Stimulated activated effector memory CD8-positive, alpha-beta T cell treated with anti-CD3 and anti-CD28 coated beads, Interleukin-12 subunit alpha, Interleukin-12 subunit beta, amount 100 ng/mL, for 72 hours (primary cell): ENCODE results near the gene ADORA2A.
A peak's percentile ranks its signal among the peaks of the same experiment; 100 is the strongest.

ENCODE experiments used
- ATAC-seq: fragments of 150-1000 bp; cut with Tn5 transposase; 2 replicates; pipeline ENCODE4 v1.10.0; 2021
- DNase-seq, 2 donors: peaks; one replicate each; pipeline ENCODE4 v3.0.0; 2021 to 2022; ENCODE audit warnings: low spot score in 2 of 2
- H3K27ac Mint-ChIP-seq: one replicate; pipeline ENCODE4 v1.8.0; 2022; ENCODE audit warnings: mild to moderate bottlenecking, mixed read lengths
- H3K36me3 Mint-ChIP-seq: one replicate; pipeline ENCODE4 v1.8.0; 2022; ENCODE audit warnings: mild to moderate bottlenecking, mixed read lengths
- H3K4me1 Mint-ChIP-seq: one replicate; pipeline ENCODE4 v1.8.0; 2022; ENCODE audit warnings: mixed read lengths
- H3K4me3 Mint-ChIP-seq: one replicate; pipeline ENCODE4 v1.8.0; 2022; ENCODE audit warnings: mild to moderate bottlenecking, mixed read lengths
- H3K9me3 Mint-ChIP-seq: one replicate; pipeline ENCODE4 v1.8.0; 2022; ENCODE audit warnings: mixed read lengths

ADORA2A gene

DNA sequence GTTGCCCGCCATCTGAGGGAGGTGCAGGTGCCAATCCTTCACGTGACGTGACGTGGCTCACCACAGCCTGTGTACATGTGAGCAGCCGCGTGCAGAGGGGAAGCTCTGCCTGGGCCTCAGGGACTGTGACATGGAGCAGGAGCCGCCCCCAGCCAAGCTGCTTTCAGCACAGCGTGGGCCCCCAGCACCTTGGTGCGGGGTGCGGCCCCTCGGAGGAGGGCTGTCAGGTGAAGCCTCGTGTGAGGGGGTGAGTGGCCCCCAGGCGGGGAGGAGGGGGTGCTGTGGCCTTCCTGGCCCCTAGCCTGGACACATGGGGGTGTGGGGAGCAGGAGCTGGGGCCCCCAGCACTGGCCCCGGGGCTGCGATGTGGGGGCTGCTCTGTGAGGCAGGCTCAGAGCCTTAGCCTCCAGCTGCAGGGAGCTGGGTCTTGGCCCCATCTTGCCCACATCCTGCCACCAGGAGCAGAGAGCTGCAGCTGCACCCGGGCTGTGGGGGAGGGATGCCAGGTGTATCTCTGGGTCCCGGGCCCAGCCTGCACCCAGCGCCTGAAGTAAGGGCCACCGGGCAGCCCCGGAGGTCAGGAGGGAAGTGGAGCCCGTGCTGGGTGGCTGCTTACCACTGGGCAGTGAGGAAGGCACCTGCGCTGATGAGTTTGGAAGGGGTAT lies at the start of gene ADORA2A:
ADORA2A (plus strand) TSS at position 100 of the 665 bp plus-strand sequence. CDS start 5,806 bp downstream, outside the sequence.
- H3K9me3 Mint-ChIP-seq = no peaks in the 10 kb centered on the region
- H3K4me3 Mint-ChIP-seq = peak within 1 kb of the TSS; percentile 81
- H3K4me1 Mint-ChIP-seq = peaks cover 77% of the 10 kb centered on the region
- ATAC-seq (peak; percentile 76), DNase-seq (peak; percentile 51 to 79)
- peaks cover 23% of the 10 kb centered on the region for H3K36me3 Mint-ChIP-seq
- peak within 1 kb of the TSS; percentile 98 for H3K27ac Mint-ChIP-seq

DNA sequence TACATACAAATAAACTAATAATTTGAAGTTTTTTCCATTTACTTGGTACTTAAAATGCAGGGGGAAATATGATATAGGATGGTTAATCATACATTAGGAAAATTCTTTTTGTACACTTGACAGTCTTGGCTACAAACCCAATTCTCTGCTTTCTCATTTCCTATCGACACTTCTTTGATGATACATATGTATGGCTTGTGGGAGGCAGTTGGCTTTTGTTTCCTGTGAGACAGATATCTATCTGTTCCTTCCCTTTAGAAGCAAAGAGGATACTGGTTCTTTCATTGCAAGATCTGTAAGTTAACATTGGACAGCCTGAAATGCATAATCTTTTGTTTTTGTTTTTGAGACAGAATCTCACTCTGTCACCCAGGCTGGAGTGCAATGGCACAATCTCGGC lies 47.9 kb upstream of the ADORA2A start:
- no peak overlapping the region for H3K4me3 Mint-ChIP-seq
- ATAC-seq = peak; percentile 57
- H3K4me1 Mint-ChIP-seq = peaks cover 6% of the 10 kb centered on the region
- no peaks in the 10 kb centered on the region for H3K9me3 Mint-ChIP-seq
- no peak for DNase-seq
- H3K27ac Mint-ChIP-seq = no peak overlapping the region
- H3K36me3 Mint-ChIP-seq = peaks cover 54% of the 10 kb centered on the region

DNA sequence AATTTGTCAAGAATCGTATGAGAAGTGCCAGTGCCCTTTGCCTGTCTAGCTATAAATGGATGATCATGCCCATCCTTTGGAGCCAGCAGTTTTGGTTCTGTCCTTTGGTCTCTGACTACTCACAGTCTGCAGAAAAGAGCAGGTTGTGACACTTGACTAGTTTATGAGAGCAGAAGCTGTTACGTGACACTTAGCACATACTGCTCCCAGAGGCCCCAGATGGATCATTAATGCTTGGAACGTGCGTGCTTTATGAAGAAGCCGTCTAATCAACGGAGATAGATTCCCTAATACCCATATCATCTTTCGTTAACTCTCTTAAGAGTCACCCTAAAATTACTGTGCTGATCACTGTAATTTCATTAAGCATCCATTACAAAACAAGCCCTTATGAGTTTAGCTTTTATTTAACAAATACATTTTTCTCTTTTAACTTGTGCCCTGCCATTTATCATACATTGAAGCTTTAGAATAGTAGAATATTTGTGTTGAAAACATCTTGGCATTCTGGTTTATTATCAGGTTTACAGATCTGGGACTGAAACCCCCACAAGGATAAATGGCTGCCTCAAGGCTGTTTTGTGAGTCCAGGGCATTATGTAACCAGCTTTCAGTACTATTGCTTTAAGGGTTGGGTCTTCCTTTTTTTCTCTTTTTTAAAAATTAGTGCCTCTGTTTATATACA lies 47.0 kb upstream of the ADORA2A start:
- Mint-ChIP-seq H3K27ac (no peak overlapping the region), H3K4me1 (peaks cover 6% of the 10 kb centered on the region), H3K4me3 (no peak overlapping the region), H3K9me3 (no peaks in the 10 kb centered on the region), H3K36me3 (peaks cover 48% of the 10 kb centered on the region)
- ATAC-seq (no peak), DNase-seq (no peak)

DNA sequence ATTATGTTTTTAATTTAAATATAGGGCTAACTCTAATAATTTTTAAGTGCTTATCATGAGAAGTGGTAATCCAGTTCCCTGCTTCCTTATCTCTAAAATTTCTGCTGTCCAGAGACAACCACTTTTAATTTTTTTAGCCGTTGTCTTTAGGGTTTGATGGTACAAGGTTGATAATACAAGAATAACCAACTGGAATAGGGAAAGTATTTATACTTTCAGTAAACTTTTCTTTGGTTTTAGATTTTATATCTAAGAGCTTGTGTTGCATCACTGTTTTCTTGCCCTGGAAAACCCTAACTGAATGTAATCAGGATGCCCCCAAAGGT lies 46.5 kb upstream of the ADORA2A start:
- peaks cover 43% of the 10 kb centered on the region for H3K36me3 Mint-ChIP-seq
- peaks cover 6% of the 10 kb centered on the region for H3K4me1 Mint-ChIP-seq
- H3K9me3 Mint-ChIP-seq = no peaks in the 10 kb centered on the region
- H3K27ac Mint-ChIP-seq = no peak overlapping the region
- no peak overlapping the region for H3K4me3 Mint-ChIP-seq
- no peak for ATAC-seq
- DNase-seq = no peak

DNA sequence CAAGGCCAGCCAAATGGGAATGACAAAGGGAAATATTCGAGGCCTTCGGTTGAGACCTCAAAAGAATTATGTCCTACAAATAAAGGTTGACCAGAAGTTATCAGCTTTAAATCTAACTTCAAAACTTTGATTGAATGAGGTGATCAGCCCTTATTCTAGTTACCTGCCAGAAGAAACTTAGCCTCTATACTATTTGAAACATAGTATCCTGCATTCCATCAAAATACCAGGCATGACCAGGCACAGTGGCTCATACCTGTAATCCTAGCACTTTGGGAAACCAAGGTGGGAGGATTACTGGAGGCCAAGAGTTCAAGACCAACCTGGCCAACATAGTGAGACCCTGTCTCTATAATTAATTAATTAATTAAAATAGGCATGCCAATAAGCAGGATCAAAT lies 44.3 kb upstream of the ADORA2A start:
- Mint-ChIP-seq H3K9me3 (no peaks in the 10 kb centered on the region), H3K27ac (no peak overlapping the region), H3K4me1 (peaks cover 6% of the 10 kb centered on the region), H3K4me3 (no peak overlapping the region), H3K36me3 (peaks cover 27% of the 10 kb centered on the region)
- ATAC-seq = no peak
- DNase-seq = no peak

DNA sequence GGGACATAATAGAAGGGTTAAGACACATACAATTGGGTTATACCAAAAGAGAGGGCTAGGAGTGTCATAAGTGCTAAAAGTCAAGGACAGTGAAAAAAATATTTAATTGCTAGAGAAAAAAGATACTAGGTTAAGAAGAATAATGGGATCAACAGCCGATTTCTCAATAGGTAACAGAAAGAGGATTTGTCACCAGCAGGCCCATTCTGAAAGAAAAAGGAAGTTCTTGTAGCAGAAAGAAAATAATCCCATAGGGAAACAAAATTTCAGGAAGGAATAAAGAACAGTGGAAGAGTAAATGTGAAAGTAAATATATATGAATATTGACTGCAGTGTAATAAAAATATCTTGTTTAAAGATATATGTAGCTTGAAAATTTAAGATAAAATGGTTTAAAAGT lies 43.3 kb upstream of the ADORA2A start:
- Mint-ChIP-seq H3K4me3 (no peak overlapping the region), H3K27ac (peak overlapping the region; percentile 5), H3K9me3 (no peaks in the 10 kb centered on the region), H3K36me3 (peaks cover 27% of the 10 kb centered on the region), H3K4me1 (peaks cover 6% of the 10 kb centered on the region)
- ATAC-seq (no peak), DNase-seq (no peak)

DNA sequence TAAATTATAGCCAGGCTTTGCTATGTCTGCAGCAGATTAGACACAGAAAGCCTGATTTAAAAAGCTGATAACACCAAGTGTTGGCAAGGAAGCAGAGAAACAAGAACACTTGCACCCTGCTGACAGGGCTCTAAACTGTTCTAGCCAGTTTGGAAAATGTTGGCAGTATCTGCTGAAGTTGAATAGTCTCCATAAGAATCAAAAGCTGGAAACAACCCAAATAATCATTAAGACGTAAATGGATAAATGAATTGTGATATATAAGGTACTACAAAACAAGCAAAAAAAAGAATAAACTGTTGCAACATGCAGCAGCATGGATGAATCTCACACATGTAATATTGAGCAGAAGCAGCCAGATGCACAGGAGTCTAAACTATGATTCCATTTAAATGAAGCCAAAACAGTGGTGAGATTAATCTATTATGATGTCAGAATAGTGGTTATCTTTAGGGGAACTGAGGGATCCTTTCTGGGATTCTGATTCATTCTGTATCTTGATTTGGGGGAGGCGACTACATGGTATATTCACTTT lies 40.4 kb upstream of the ADORA2A start:
- ATAC-seq = no peak
- H3K4me1 Mint-ChIP-seq = peaks cover 8% of the 10 kb centered on the region
- DNase-seq = no peak
- no peak overlapping the region for H3K4me3 Mint-ChIP-seq
- H3K9me3 Mint-ChIP-seq = no peaks in the 10 kb centered on the region
- peaks cover 17% of the 10 kb centered on the region for H3K36me3 Mint-ChIP-seq
- no peak overlapping the region for H3K27ac Mint-ChIP-seq

DNA sequence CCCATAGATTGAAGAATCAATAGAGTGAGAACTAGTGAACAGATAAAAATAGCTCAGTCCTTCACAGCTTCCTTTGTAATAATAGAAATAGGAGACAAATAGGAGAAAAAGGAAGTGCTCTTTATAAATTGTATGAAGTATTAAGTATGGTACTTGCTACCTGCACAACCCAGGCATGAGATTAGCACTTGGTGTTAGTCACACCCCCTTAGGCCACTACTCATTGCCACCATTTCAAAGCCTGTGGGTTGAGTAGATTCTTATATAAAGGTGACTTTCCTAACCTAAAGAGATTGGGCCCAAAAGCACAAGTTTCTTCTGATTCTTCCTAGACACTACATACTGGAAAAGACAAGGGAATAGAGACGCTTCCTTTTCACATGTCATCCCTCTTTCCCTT lies 37.7 kb upstream of the ADORA2A start:
- Mint-ChIP-seq H3K36me3 (peaks cover 9% of the 10 kb centered on the region), H3K27ac (no peak overlapping the region), H3K4me1 (peaks cover 17% of the 10 kb centered on the region), H3K4me3 (no peak overlapping the region), H3K9me3 (no peaks in the 10 kb centered on the region)
- DNase-seq (no peak), ATAC-seq (no peak)

DNA sequence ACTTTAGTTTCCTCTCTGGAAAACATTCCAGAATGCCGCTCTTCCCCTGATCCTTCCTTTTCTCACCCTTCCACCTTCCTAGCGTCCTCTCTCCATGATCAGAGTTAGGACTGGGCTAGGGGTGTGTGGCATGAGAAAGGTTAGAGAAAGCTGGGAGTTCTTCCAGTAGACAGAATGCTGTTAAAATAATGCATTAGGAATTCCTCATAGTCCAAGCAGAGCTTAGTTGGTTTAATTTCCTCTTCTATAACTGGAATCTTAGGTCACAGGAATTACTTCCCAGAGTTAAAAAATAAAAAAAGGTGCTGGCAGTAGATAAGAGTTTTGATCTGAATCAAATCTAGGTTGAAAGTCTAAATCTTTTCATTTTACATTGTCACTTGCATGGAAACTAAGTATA lies 37.2 kb upstream of the ADORA2A start:
- DNase-seq (no peak), ATAC-seq (no peak)
- Mint-ChIP-seq H3K4me3 (no peak overlapping the region), H3K9me3 (no peaks in the 10 kb centered on the region), H3K4me1 (peaks cover 17% of the 10 kb centered on the region), H3K27ac (no peak overlapping the region), H3K36me3 (peaks cover 13% of the 10 kb centered on the region)

DNA sequence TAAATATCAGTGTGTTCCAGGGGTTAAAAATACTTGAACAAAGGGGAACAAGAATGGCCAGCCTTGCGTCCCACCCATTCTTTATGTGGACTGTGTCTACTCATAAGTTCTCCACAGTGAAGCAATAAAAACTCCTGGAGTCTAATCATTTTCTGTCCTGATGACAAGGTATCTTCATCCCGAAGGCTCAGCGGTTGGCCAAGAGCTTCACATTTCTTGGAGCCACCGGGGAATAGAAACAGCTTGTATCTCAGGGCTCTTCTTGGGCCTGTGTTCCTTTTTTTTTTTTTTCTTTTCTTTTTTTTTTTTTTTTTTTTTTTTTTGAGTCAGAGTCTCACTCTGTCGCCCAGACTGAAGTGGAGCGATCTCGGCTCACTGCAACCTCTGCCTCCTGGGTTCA lies 36.8 kb upstream of the ADORA2A start:
- Mint-ChIP-seq H3K4me1 (peaks cover 17% of the 10 kb centered on the region), H3K27ac (no peak overlapping the region), H3K9me3 (no peaks in the 10 kb centered on the region), H3K36me3 (peaks cover 17% of the 10 kb centered on the region), H3K4me3 (no peak overlapping the region)
- ATAC-seq (no peak), DNase-seq (no peak)

DNA sequence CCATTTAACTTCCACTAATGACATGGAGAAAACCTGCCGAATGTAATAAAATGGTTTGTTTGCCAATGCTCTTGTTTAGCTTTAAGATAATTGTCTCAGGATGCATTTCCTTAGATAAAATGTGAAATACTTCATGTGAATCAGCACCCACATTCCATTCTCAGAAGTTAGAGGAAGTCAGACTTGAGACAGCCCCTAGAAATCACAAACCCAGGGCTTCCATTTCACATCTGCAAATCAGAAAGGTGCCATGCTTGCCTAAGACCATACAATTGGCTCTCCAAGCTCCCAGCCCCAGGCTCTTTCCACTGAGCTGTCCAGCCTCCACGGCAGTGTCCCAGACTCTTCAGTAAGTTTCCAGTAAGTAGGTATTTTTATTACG lies 35.6 kb upstream of the ADORA2A start:
- Mint-ChIP-seq H3K4me1 (peaks cover 17% of the 10 kb centered on the region), H3K36me3 (peaks cover 30% of the 10 kb centered on the region)

DNA sequence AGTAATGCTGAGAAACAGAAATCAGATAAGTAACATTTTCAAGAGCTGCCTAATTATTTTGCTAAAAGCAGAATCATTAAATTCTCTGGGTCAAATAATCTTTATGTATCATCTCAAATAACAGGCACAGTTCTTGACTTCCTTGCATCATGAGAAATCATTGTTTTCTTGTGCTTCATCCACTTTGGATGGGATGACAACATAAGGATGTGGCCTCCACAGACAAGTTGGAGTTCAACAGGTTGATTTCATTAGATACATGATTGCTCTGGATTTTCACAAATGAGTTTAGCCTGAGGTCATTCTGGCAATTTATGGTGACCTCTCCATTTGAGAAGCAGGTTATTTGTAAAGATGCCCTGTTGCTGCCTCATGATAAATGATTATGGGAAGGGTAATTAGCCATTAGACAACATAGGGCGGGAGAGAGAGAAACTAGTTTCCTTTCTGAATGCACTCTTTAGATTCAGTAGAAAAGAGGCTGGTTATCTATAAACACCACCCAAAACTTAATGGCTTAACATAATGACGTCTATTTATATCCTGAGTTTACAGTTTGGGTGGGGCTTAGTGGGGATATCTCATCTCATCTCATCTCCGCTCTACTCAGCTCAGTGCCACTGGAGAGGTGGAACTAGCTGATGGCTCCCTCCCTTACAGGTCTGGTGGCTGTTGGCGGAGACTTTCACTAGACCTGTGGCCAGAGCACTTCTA lies 35.0 kb upstream of the ADORA2A start:
- H3K9me3 Mint-ChIP-seq = no peaks in the 10 kb centered on the region
- peaks cover 35% of the 10 kb centered on the region for H3K36me3 Mint-ChIP-seq
- H3K4me1 Mint-ChIP-seq = peaks cover 17% of the 10 kb centered on the region
- ATAC-seq (no peak), DNase-seq (no peak)
- H3K4me3 Mint-ChIP-seq = no peak overlapping the region
- peak overlapping the region; percentile 65 for H3K27ac Mint-ChIP-seq

More for the DNA sequence above, 35.6 kb upstream of the ADORA2A start:
- DNase-seq = no peak
- Mint-ChIP-seq H3K9me3 (no peaks in the 10 kb centered on the region), H3K27ac (peak overlapping the region; percentile 65), H3K4me3 (no peak overlapping the region)
- no peak for ATAC-seq

DNA sequence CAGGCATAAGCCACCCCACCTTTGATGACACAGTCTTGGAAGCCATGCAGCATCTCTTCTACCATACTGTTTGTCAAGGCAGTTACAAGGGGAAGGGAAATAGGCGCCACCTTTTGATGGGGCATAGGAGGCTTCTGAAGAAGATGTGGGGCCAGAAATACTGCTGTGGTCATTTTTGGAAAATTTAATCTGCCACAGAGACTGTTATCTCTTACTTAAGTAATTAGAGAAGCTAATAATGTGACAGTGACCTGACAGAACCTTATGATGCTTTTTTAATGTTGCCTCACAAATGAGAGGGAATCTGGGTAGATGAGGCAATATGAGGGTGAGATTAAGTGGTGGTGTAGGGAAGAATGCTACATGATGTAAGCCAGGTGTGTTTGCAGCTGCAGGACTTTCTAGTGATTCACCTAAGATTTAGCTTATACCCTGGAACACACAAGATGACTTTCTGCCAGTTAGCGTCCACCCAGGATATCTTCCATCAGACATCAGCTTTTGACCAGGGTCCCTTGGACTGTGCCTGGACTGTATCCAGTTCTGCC lies 34.3 kb upstream of the ADORA2A start:
- no peak overlapping the region for H3K4me3 Mint-ChIP-seq
- peak overlapping the region; percentile 65 for H3K27ac Mint-ChIP-seq
- DNase-seq (no peak), ATAC-seq (no peak)
- H3K4me1 Mint-ChIP-seq = peaks cover 21% of the 10 kb centered on the region
- H3K36me3 Mint-ChIP-seq = peaks cover 42% of the 10 kb centered on the region
- no peaks in the 10 kb centered on the region for H3K9me3 Mint-ChIP-seq

DNA sequence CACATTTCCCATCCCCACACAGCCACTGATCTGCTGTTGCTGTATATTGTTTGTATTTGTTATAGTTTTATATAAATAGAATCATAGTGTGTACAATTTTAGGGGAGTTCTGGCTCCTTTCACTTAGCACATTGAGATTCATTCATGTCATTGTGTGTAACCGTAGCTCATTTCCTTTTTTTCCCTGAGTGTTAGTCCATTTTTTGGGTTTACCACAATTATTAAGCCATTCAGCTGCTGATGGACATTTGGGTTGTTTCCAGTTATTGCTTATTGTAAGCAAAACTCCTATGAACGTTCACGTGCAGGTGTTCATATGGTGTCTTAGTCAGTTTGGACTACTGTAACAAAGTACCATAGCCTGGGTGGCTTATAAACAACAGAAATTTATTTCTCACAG lies 33.6 kb upstream of the ADORA2A start:
- ATAC-seq (no peak), DNase-seq (no peak)
- H3K9me3 Mint-ChIP-seq = no peaks in the 10 kb centered on the region
- H3K36me3 Mint-ChIP-seq = peaks cover 43% of the 10 kb centered on the region
- no peak overlapping the region for H3K27ac Mint-ChIP-seq
- no peak overlapping the region for H3K4me3 Mint-ChIP-seq
- peaks cover 29% of the 10 kb centered on the region for H3K4me1 Mint-ChIP-seq

DNA sequence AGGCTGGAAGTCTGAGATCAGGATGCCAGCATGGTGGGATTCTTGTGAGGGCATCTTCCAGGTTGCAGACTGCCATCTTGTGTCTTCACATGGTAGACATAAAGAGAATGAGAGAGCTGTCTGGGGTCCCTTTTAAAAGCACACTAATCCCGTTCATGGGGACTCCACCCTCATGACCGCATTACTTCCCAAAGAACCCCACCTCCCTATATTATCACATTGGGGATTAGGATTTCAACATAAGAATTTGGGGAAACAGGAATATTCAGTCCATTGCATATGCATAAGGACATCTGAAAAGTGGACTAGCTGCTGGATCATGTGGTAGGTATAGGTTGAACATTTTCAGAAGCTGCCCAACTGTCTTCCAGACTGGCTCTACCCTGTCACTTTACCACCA lies 33.1 kb upstream of the ADORA2A start:
- H3K27ac Mint-ChIP-seq = no peak overlapping the region
- no peaks in the 10 kb centered on the region for H3K9me3 Mint-ChIP-seq
- peaks cover 42% of the 10 kb centered on the region for H3K36me3 Mint-ChIP-seq
- H3K4me1 Mint-ChIP-seq = peaks cover 29% of the 10 kb centered on the region
- H3K4me3 Mint-ChIP-seq = no peak overlapping the region
- ATAC-seq = no peak
- DNase-seq = no peak
